H9 (cell line): Measurements from ENCODE around the gene TMIE. TPM values are rescaled to one million over a fixed set of nuclear protein-coding genes. Genes with fewer than 3 reads are reported as not detected.

ENCODE experiments used
- DNase-seq: peaks from one replicate; pipeline ENCODE4 v3.0.0-alpha.2; 2017
- H2AFZ ChIP-seq: one replicate; pipeline ENCODE4 v1.6.1; 2013; ENCODE audit warnings: mild to moderate bottlenecking, low read length, control low read depth, moderate library complexity
- H2AK5ac ChIP-seq: 2 replicates; pipeline ENCODE4 v1.6.1; 2013; ENCODE audit warnings: low read length, control low read depth, mixed read lengths; ENCODE audit not compliant: insufficient read length
- H2BK120ac ChIP-seq: one replicate; pipeline ENCODE4 v1.6.1; 2013; ENCODE audit warnings: low read depth, mild to moderate bottlenecking, low read length, control low read depth, inconsistent platforms; ENCODE audit not compliant: poor library complexity, severe bottlenecking
- H2BK12ac ChIP-seq: 2 replicates; pipeline ENCODE4 v1.6.1; 2013; ENCODE audit warnings: low read length, control low read depth, mixed read lengths, low read depth; ENCODE audit not compliant: insufficient read length
- H2BK15ac ChIP-seq: 2 replicates; pipeline ENCODE4 v1.6.1; 2013; ENCODE audit warnings: low read depth, low read length, control low read depth
- H2BK20ac ChIP-seq: one replicate; pipeline ENCODE4 v1.6.1; 2013; ENCODE audit warnings: low read depth, mild to moderate bottlenecking, low read length, control low read depth, inconsistent platforms; ENCODE audit not compliant: poor library complexity, severe bottlenecking
- H2BK5ac ChIP-seq: 2 replicates; pipeline ENCODE4 v1.6.1; 2013; ENCODE audit warnings: low read length, control low read depth, mixed read lengths; ENCODE audit not compliant: insufficient read length
- H3K14ac ChIP-seq: 2 replicates; pipeline ENCODE4 v1.6.1; 2013; ENCODE audit warnings: low read length, control low read depth; ENCODE audit not compliant: insufficient read depth
- H3K18ac ChIP-seq: 2 replicates; pipeline ENCODE4 v1.6.1; 2013; ENCODE audit warnings: low read depth, mild to moderate bottlenecking, mixed read lengths, low read length, control low read depth; ENCODE audit not compliant: insufficient read length
- H3K23ac ChIP-seq: 2 replicates; pipeline ENCODE4 v1.6.1; 2013; ENCODE audit warnings: low read length, control low read depth, mixed read lengths, low read depth; ENCODE audit not compliant: insufficient read length
- H3K23me2 ChIP-seq: 2 replicates; pipeline ENCODE4 v1.6.1; 2013; ENCODE audit warnings: low read depth, mild to moderate bottlenecking, mixed read lengths, low read length, control low read depth; ENCODE audit not compliant: insufficient read length, poor library complexity, severe bottlenecking
- H3K27ac ChIP-seq: 2 replicates; pipeline ENCODE4 v1.5.1; 2013; ENCODE audit warnings: low read length, control low read depth, mixed read lengths, low read depth; ENCODE audit not compliant: insufficient read length
- H3K27me3 ChIP-seq: 2 replicates; pipeline ENCODE4 v1.6.1; 2013; ENCODE audit warnings: low read length, control low read depth, inconsistent platforms; ENCODE audit not compliant: insufficient read depth
- H3K4ac ChIP-seq: 2 replicates; pipeline ENCODE4 v1.6.1; 2013; ENCODE audit warnings: low read depth, mild to moderate bottlenecking, control low read depth, inconsistent platforms, low read length, moderate library complexity
- H3K4me1 ChIP-seq: 2 replicates; pipeline ENCODE4 v1.6.1; 2013; ENCODE audit warnings: low read length, control low read depth, inconsistent platforms; ENCODE audit not compliant: insufficient read depth
- H3K4me2 ChIP-seq: 2 replicates; pipeline ENCODE4 v1.6.1; 2013; ENCODE audit warnings: low read length, control low read depth, mixed read lengths; ENCODE audit not compliant: insufficient read length, insufficient read depth
- H3K56ac ChIP-seq: 2 replicates; pipeline ENCODE4 v1.6.1; 2013; ENCODE audit warnings: low read depth, mild to moderate bottlenecking, mixed read lengths, low read length, control low read depth; ENCODE audit not compliant: insufficient read length
- H3K79me1 ChIP-seq: 2 replicates; pipeline ENCODE4 v1.6.1; 2013; ENCODE audit warnings: low read depth, mild to moderate bottlenecking, moderate library complexity, low read length, control low read depth, inconsistent platforms; ENCODE audit not compliant: insufficient read depth, poor library complexity, severe bottlenecking
- H3K79me2 ChIP-seq: 2 replicates; pipeline ENCODE4 v1.6.1; 2013; ENCODE audit warnings: low read length, control low read depth, inconsistent platforms; ENCODE audit not compliant: insufficient read depth
- H3K9ac ChIP-seq: 2 replicates; pipeline ENCODE4 v1.6.1; 2013; ENCODE audit warnings: low read length, control low read depth, mixed read lengths; ENCODE audit not compliant: insufficient read length; ENCODE audit errors: extremely low read depth
- H3K9me3 ChIP-seq: one replicate; pipeline ENCODE4 v1.6.1; 2013; ENCODE audit warnings: low read depth, low read length, inconsistent platforms; ENCODE audit not compliant: control insufficient read depth
- H3T11ph ChIP-seq: one replicate; pipeline ENCODE4 v1.6.1; 2013; ENCODE audit warnings: mild to moderate bottlenecking, low read length, control low read depth, inconsistent platforms
- H4K20me1 ChIP-seq: one replicate; pipeline ENCODE4 v1.6.1; 2013; ENCODE audit not compliant: control insufficient read depth, insufficient read length, insufficient read depth
- H4K5ac ChIP-seq: 2 replicates; pipeline ENCODE4 v1.6.1; 2013; ENCODE audit warnings: low read depth, mild to moderate bottlenecking, mixed read lengths, low read length, control low read depth; ENCODE audit not compliant: insufficient read length
- H4K8ac ChIP-seq: replicated peaks from 2 replicates; pipeline ENCODE4 v1.6.1; 2013; ENCODE audit warnings: low read length, control low read depth, mixed read lengths, low read depth; ENCODE audit not compliant: insufficient read length
- H4K91ac ChIP-seq: 2 replicates; pipeline ENCODE4 v1.6.1; 2013; ENCODE audit warnings: low read depth, mild to moderate bottlenecking, moderate library complexity, mixed read lengths, low read length, control low read depth; ENCODE audit not compliant: insufficient read length
- H3K27ac Mint-ChIP-seq, 3 experiments: 2 replicates in 2 of 3; 3 replicates in 1 of 3; pipeline ENCODE4 v1.8.0; 2020 to 2021; ENCODE audit warnings: mixed read lengths in 3 of 3, mild to moderate bottlenecking in 1 of 3, moderate library complexity in 1 of 3
- H3K27me3 Mint-ChIP-seq: 2 replicates; pipeline ENCODE4 v1.8.0; 2021; ENCODE audit warnings: low read depth, mild to moderate bottlenecking, moderate library complexity, mixed read lengths
- H3K36me3 Mint-ChIP-seq, 3 experiments: 2 replicates in 2 of 3; 3 replicates in 1 of 3; pipeline ENCODE4 v1.8.0; 2020 to 2021; ENCODE audit warnings: low read depth in 3 of 3, mixed read lengths in 3 of 3; ENCODE audit not compliant: insufficient read depth in 1 of 3
- H3K4me1 Mint-ChIP-seq, 2 experiments: 2 replicates each; pipeline ENCODE4 v1.8.0; 2020; ENCODE audit warnings: mixed read lengths in 2 of 2
- H3K4me3 Mint-ChIP-seq, 2 experiments: 2 replicates in 1 of 2; 3 replicates in 1 of 2; pipeline ENCODE4 v1.8.0; 2020 to 2021; ENCODE audit warnings: mild to moderate bottlenecking in 2 of 2, mixed read lengths in 2 of 2, moderate library complexity in 1 of 2
- H3K9me3 Mint-ChIP-seq, 2 experiments: 2 replicates in 1 of 2; 3 replicates in 1 of 2; pipeline ENCODE4 v1.8.0; 2020; ENCODE audit warnings: mild to moderate bottlenecking in 2 of 2, mixed read lengths in 2 of 2, moderate library complexity in 1 of 2
- CTCF ChIP-seq: fragments of 200-600 bp; sonication (generic); conservative IDR thresholded peaks from 3 replicates; pipeline ENCODE4 v1.8.0; 2021; ENCODE audit warnings: antibody characterized with exemption, mild to moderate bottlenecking
- WGBS: extraction: QIAGEN DNeasy Blood & Tissue Kit; methylation state at CpG from one replicate; pipeline ENCODE4 v1.1.7; 2013; ENCODE audit warnings: missing lambda C conversion rate, low lambda C conversion rate, mixed read lengths; ENCODE audit not compliant: insufficient read length; ENCODE audit errors: extremely low coverage; 5-methylcytosine and 5-hydroxymethylcytosine counted together
- total RNA-seq: library from RNA; stranded (reverse); gene quantifications from 2 replicates; pipeline ENCODE4 v1.2.1, GENCODE V29; 2021

The TMIE gene
- total RNA-seq, 1 experiment from 2014 or later: 0.63 TPM

GRCh38 chr3:46662771-46663551 lies 38.2 kb upstream of the TMIE start:
- Histone ChIP-seq H3K18ac (no peak overlapping the region), H2BK5ac (no peak overlapping the region), H2BK12ac (no peak overlapping the region), H3K14ac (peak overlapping the region; percentile 23; the same call in 1 of the 2 replicates), H2AK5ac (no peak overlapping the region), H3K79me1 (no peaks in the 10 kb centered on the region), H4K91ac (no peak overlapping the region), H2BK20ac (no peak overlapping the region), H3K9ac (no peak overlapping the region), H3K4me1 (peaks cover 11% of the 10 kb centered on the region; the same call in 1 of the 2 replicates), H3K27me3 (no peaks in the 10 kb centered on the region), H3T11ph (no peak overlapping the region), H2AFZ (no peak overlapping the region), H3K27ac (no peak overlapping the region), H2BK15ac (no peak overlapping the region), H3K9me3 (no peaks in the 10 kb centered on the region), H4K20me1 (no peaks in the 10 kb centered on the region), H3K56ac (no peak overlapping the region), H3K79me2 (no peaks in the 10 kb centered on the region), H4K5ac (no peak overlapping the region), H4K8ac (no peak overlapping the region), H3K4me2 (no peak overlapping the region), H3K23me2 (no peaks in the 10 kb centered on the region), H3K23ac (no peak overlapping the region), H2BK120ac (no peak overlapping the region), H3K4ac (no peak overlapping the region)
- no peak for TF ChIP-seq CTCF
- H3K27me3 Mint-ChIP-seq: peaks cover 6% of the 10 kb centered on the region
- H3K4me3 Mint-ChIP-seq: peak overlapping the region in 1 of 2 experiments; percentile 28; a peak in 1 of 5 replicates
- no CpG with 5 or more reads among the region's 17 CpGs for WGBS
- H3K36me3 Mint-ChIP-seq: no peaks in the 10 kb centered on the region
- H3K27ac Mint-ChIP-seq: peak overlapping the region in 1 of 3 experiments; percentile 32; a peak in 2 of 7 replicates
- H3K9me3 Mint-ChIP-seq: no peaks in the 10 kb centered on the region
- H3K4me1 Mint-ChIP-seq: peaks cover 55 to 56% of the 10 kb centered on the region in 2 experiments
- no peak for DNase-seq
